Measurements from ENCODE around the gene GLG1. TPM values are rescaled to one million over a fixed set of nuclear protein-coding genes. Genes with fewer than 3 reads are reported as not detected.
A peak's percentile ranks its signal among the peaks of the same experiment; 100 is the strongest.

The GLG1 gene
- total RNA-seq, 1 donor from 2014 or later: 108 TPM

DNA sequence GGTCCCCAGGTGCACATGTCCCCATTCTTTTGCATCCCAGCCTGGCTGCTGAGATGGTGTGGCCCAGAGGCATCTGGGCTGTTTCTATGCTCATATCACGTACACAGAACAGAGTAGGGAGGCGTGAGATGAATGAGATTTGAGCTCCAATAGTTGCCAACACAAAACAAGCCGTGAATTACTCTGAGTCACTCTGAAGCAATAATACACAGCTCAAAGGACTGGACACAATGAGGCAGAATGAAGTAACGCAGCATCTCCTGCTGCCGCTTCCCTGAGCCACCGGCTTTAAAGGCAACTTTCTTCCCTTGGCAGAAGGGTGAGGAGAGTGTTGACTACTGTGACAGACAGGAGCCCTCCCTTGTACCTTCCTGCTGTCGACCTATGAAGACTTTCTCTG, 151.7 kb downstream of the GLG1 start:
- TF ChIP-seq, protein P1, sequence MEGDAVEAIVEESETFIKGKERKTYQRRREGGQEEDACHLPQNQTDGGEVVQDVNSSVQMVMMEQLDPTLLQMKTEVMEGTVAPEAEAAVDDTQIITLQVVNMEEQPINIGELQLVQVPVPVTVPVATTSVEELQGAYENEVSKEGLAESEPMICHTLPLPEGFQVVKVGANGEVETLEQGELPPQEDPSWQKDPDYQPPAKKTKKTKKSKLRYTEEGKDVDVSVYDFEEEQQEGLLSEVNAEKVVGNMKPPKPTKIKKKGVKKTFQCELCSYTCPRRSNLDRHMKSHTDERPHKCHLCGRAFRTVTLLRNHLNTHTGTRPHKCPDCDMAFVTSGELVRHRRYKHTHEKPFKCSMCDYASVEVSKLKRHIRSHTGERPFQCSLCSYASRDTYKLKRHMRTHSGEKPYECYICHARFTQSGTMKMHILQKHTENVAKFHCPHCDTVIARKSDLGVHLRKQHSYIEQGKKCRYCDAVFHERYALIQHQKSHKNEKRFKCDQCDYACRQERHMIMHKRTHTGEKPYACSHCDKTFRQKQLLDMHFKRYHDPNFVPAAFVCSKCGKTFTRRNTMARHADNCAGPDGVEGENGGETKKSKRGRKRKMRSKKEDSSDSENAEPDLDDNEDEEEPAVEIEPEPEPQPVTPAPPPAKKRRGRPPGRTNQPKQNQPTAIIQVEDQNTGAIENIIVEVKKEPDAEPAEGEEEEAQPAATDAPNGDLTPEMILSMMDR (IDR thresholded peaks at IDR 0.05; ENCODE audit: insufficient read depth, low read length, poor library complexity, severe bottlenecking): no peak
- Histone ChIP-seq H3K4me3 (ENCODE audit: low read depth, low read length) (no peak overlapping the region), H3K36me3 (ENCODE audit: control insufficient read depth, insufficient read depth, low read length) (no peaks in the 10 kb centered on the region), H3K27me3 (ENCODE audit: control insufficient read depth, insufficient read depth, low read length) (no peaks in the 10 kb centered on the region)
- DNase-seq (ENCODE audit: low read depth): no peak

DNA sequence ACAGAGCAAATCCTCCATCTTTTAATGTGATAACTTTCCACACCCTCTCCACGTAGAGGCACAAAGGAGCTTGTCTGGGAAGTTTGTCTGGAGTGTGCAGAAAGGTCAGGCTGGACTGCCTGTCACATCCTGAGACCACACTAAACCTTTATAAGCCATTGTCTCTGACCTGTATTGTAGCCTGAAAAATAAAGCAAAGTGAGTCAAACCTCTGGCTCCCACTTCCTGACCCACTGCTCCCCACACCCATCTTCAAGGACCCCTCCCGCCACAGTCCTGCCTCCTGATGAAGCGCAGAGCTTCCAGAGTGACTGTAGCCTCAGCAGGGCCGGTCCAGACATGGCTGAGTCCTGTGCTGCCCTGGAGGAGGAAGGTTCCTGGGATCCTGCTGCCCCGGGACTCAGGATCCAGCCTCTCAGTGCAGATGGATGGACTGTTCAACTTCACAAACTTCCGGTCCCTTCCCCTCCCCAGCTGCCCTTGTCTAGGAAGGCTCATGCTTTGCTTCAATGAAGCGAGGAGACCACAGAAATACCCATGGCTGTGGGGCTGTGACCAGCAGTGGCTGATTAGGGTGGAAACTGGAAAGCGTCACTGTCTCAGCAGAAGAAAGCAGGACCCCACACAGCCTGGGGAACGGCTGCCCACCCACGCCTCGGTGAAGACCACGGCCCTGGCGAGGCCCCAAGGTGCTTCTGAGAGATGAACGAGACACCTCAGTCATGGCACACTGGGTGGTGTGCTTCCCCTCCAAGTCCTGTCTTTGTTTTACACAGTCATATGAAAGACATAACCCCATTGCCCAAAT, 154.8 kb downstream of the GLG1 start:
- DNase-seq (ENCODE audit: low read depth): peak; percentile 69
- Histone ChIP-seq H3K4me3 (ENCODE audit: low read depth, low read length) (no peak overlapping the region), H3K36me3 (ENCODE audit: control insufficient read depth, insufficient read depth, low read length) (no peaks in the 10 kb centered on the region), H3K27me3 (ENCODE audit: control insufficient read depth, insufficient read depth, low read length) (no peaks in the 10 kb centered on the region)
- TF ChIP-seq, protein P1 (IDR thresholded peaks at IDR 0.05; ENCODE audit: insufficient read depth, low read length, poor library complexity, severe bottlenecking): no peak

DNA sequence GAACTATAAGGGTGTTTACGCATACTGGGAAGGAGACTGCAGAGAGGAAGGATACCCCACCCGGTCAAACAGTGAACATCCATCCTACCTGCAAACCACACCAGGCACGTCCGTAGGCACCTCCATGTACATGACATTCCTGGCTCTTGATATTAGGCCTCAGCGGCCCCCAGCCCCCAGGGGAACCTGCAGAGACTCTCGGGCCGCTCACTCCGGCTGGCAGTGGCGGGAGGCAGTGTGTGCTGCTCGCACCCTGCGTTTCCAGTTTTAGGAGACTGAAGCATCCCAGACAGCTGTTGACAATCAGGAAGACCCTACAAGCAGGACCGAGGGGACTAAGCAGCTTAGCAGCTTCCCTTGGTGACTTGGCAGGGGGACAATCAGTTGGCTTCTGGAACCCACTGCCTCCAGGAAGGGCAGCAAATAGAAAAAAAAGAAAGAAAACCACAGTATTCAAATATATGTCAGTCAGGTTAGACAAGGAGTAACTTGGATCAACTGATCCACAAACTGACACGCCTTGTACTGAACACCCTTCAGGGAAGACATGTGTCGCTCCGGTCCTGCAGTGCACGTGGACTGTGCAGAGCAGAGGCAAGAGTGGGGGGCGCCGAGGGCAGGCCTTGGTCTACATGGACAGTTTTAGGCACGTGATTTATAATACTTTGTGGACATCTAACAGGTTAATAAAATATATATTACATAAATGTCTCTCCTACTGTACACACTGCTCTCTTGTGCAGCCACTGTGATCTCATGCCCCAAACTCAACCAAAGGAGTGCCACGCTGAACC, 155.8 kb downstream of the GLG1 start:
- Histone ChIP-seq H3K4me3 (ENCODE audit: low read depth, low read length) (no peak overlapping the region), H3K27me3 (ENCODE audit: control insufficient read depth, insufficient read depth, low read length) (no peaks in the 10 kb centered on the region), H3K36me3 (ENCODE audit: control insufficient read depth, insufficient read depth, low read length) (no peaks in the 10 kb centered on the region)
- TF ChIP-seq, protein P1 (IDR thresholded peaks at IDR 0.05; ENCODE audit: insufficient read depth, low read length, poor library complexity, severe bottlenecking): no peak
- no peak for DNase-seq (ENCODE audit: low read depth)

DNA sequence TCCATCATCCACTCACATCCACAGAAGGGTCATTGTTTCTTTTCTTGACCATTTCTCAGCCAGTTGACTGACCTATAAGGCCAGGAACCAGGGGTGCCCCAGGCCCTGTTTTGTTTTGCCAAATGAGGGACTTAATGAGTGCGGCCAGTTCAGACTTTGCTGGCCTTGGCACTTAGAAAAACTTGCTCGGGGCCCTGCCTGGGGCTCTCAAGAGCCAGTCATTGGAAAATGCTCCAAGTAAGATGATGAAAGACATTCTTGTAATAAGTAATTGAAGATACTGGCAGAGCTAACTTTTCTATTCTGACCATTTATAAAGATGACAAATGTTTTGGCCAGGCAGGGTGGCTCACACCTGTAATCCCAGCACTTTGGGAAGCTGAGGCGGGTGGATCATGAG, 156.7 kb downstream of the GLG1 start:
- TF ChIP-seq, protein P1 (IDR thresholded peaks at IDR 0.05; ENCODE audit: insufficient read depth, low read length, poor library complexity, severe bottlenecking): no peak
- no peaks in the 10 kb centered on the region for H3K36me3 ChIP-seq (ENCODE audit: control insufficient read depth, insufficient read depth, low read length)

DNA sequence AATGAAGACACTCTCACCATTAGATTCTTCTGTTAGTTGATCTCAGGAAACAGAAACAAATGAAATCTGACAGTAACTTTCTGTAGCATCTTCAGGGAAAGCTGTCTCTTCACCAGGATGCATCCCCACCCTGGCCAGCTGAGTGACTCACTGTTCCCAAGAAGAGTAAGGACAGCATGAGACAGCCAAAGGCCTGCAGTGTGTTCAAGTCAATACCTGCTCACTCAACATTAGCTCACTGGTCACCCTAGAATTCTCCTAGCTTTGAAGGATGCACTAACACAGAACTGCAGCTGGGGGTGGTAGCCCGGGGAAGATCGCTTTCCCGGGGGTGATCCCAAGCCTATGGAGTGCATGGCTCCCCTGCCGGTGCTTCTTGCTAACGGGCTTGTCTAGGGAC, 157.4 kb downstream of the GLG1 start:
- DNase-seq (ENCODE audit: low read depth): no peak
- TF ChIP-seq, protein P1 (IDR thresholded peaks at IDR 0.05; ENCODE audit: insufficient read depth, low read length, poor library complexity, severe bottlenecking): no peak

More for the DNA sequence above, 156.7 kb downstream of the GLG1 start:
- Histone ChIP-seq H3K27me3 (ENCODE audit: control insufficient read depth, insufficient read depth, low read length) (no peaks in the 10 kb centered on the region), H3K4me3 (ENCODE audit: low read depth, low read length) (no peak overlapping the region)
- no peak for DNase-seq (ENCODE audit: low read depth)

More for the DNA sequence above, 157.4 kb downstream of the GLG1 start:
- no peaks in the 10 kb centered on the region for H3K27me3 ChIP-seq (ENCODE audit: control insufficient read depth, insufficient read depth, low read length)
- no peaks in the 10 kb centered on the region for H3K36me3 ChIP-seq (ENCODE audit: control insufficient read depth, insufficient read depth, low read length)
- H3K4me3 ChIP-seq (ENCODE audit: low read depth, low read length): no peak overlapping the region
